HepG2 (cell line): ENCODE results near the gene CMYA5. TPM values are rescaled to one million over a fixed set of nuclear protein-coding genes. Genes with fewer than 3 reads are reported as not detected.

Experiments
- BHLHE40 ChIP-seq: IDR thresholded peaks from 2 replicates; pipeline ENCODE4 v1.6.1; 2011; ENCODE audit warnings: low read length, improper control_type of control experiment
- CBX1 ChIP-seq: IDR thresholded peaks from one replicate; pipeline ENCODE4 v1.6.1; 2016; ENCODE audit warnings: antibody characterized with exemption, low read depth
- CENPT ChIP-seq: sonication (generic); formaldehyde crosslinking; IDR thresholded peaks from 2 replicates; pipeline ENCODE4 v1.8.0; 2022; ENCODE audit warnings: low read depth, mild to moderate bottlenecking, moderate library complexity, missing genetic modification reagents
- KMT2B ChIP-seq: IDR thresholded peaks from 2 replicates; pipeline ENCODE4 v1.6.1; 2016; ENCODE audit warnings: missing genetic modification reagents, missing compliant biosample characterization
- NCOR1 ChIP-seq: fragments of 200-600 bp; sonication (generic); IDR thresholded peaks from 2 replicates; pipeline ENCODE4 v1.7.0; 2017; ENCODE audit warnings: antibody characterized with exemption, low read length, borderline replicate concordance
- SETDB1 ChIP-seq: sonication (generic); formaldehyde crosslinking; IDR thresholded peaks from 2 replicates; pipeline ENCODE4 v1.5.1; 2020; ENCODE audit warnings: missing genetic modification reagents, mild to moderate bottlenecking, borderline replicate concordance
- SOX13 ChIP-seq, 3 experiments: fragments of 450-650 bp in 1 of 3; sonication (generic) in 1 of 3; formaldehyde crosslinking in 1 of 3; IDR thresholded peaks in 2 of 3; conservative IDR thresholded peaks in 1 of 3; 2 replicates each; pipeline versions ENCODE4 v1.5.0 to v1.6.1; 2016 to 2020; ENCODE audit warnings: antibody characterized with exemption in 1 of 3, mild to moderate bottlenecking in 1 of 3, missing compliant biosample characterization in 1 of 3, missing genetic modification reagents in 1 of 3, moderate library complexity in 1 of 3
- SP140L ChIP-seq: sonication (generic); formaldehyde crosslinking; IDR thresholded peaks from 2 replicates; pipeline ENCODE4 v1.4.0; 2020; ENCODE audit warnings: missing genetic modification reagents, borderline replicate concordance
- TIGD3 ChIP-seq: sonication (generic); formaldehyde crosslinking; IDR thresholded peaks from 2 replicates; pipeline ENCODE4 v1.5.1; 2020; ENCODE audit warnings: mild to moderate bottlenecking, missing genetic modification reagents, borderline replicate concordance
- U2AF1 ChIP-seq: fragments of 200-400 bp; formaldehyde crosslinking; optimal IDR thresholded peaks from 2 replicates; pipeline ENCODE3; 2017; ENCODE audit warnings: mild to moderate bottlenecking, low read depth, low read length
- ZBTB2 ChIP-seq: sonication (generic); formaldehyde crosslinking; IDR thresholded peaks from 2 replicates; pipeline ENCODE4 v1.8.0; 2022; ENCODE audit warnings: low read depth, missing genetic modification reagents
- ZC3H4 ChIP-seq: sonication (generic); formaldehyde crosslinking; IDR thresholded peaks from 2 replicates; pipeline ENCODE4 v1.4.0; 2020; ENCODE audit warnings: missing genetic modification reagents, borderline replicate concordance
- ZNF674 ChIP-seq: sonication (generic); formaldehyde crosslinking; IDR thresholded peaks from 2 replicates; pipeline ENCODE4 v1.5.0; 2020; ENCODE audit warnings: low read depth, mild to moderate bottlenecking, missing genetic modification reagents
- polyA plus RNA-seq, 8 experiments: library from polyadenylated mRNA; depleted of rRNA in 3 of 8; stranded (reverse) in 7 of 8; unstranded in 1 of 8; fragments of >200 nt; fragmentation: Illumina TruSeq in 4 of 8; extraction: Trizol in 4 of 8; gene quantifications; 2 replicates each; pipeline versions ENCODE4 v1.2.1 to v1.2.3, GENCODE V29; 2011 to 2016; ENCODE audit warnings: low read depth in 4 of 8, missing spikeins in 1 of 8, mixed read lengths in 1 of 8; ENCODE audit not compliant: insufficient read depth in 1 of 8
- total RNA-seq, 5 experiments: library from RNA; depleted of rRNA; stranded (reverse); fragments of >200 nt; fragmentation: Illumina TruSeq; extraction: Trizol; gene quantifications; 2 replicates each; pipeline ENCODE4 v1.2.3, GENCODE V29; 2016; ENCODE audit warnings: low read depth in 1 of 5
- TF ChIP-seq, protein P1 (sequence below): sonication (generic); formaldehyde crosslinking; IDR thresholded peaks from 2 replicates; pipeline ENCODE4 v1.9.0; 2022; ENCODE audit warnings: missing genetic modification reagents, mild to moderate bottlenecking, borderline replicate concordance
- TF ChIP-seq, protein P2 (sequence below): sonication (generic); formaldehyde crosslinking; IDR thresholded peaks from 2 replicates; pipeline ENCODE4 v1.5.0; 2020; ENCODE audit warnings: mild to moderate bottlenecking, missing genetic modification reagents, borderline replicate concordance

The CMYA5 gene
- total and polyA plus RNA-seq, 2 of the 13 experiments (the other 11 are each of a cell fraction or from before 2014, with no cell fraction given), result 0.13 to 0.51 TPM

GRCh38 chr5:79754865-79755555 lies 65.4 kb downstream of the CMYA5 start (continued):
- TF ChIP-seq SOX13 (IDR thresholded peaks at IDR 0.05) (no peak), SOX13 (CRISPR knock-in tag; conservative IDR thresholded peaks at IDR 0.05 in 1 of 2, IDR thresholded peaks at IDR 0.05 in 1 of 2) (peak in 1 of 2 experiments; percentile 74; a peak in 2 of 4 replicates), ZNF674 (CRISPR knock-in tag) (no peak), ZBTB2 (CRISPR knock-in tag) (no peak), SETDB1 (no peak), KMT2B (CRISPR knock-in tag) (no peak), NCOR1 (peak; percentile 75; the same call in 1 of the 2 replicates), ZC3H4 (CRISPR knock-in tag) (no peak), U2AF1 (no peak), CBX1 (no peak), BHLHE40 (no peak), TIGD3 (CRISPR knock-in tag) (no peak), SP140L (CRISPR knock-in tag) (no peak), CENPT (CRISPR knock-in tag) (no peak)
- TF ChIP-seq, protein P1, sequence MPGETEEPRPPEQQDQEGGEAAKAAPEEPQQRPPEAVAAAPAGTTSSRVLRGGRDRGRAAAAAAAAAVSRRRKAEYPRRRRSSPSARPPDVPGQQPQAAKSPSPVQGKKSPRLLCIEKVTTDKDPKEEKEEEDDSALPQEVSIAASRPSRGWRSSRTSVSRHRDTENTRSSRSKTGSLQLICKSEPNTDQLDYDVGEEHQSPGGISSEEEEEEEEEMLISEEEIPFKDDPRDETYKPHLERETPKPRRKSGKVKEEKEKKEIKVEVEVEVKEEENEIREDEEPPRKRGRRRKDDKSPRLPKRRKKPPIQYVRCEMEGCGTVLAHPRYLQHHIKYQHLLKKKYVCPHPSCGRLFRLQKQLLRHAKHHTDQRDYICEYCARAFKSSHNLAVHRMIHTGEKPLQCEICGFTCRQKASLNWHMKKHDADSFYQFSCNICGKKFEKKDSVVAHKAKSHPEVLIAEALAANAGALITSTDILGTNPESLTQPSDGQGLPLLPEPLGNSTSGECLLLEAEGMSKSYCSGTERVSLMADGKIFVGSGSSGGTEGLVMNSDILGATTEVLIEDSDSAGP (CRISPR knock-in tag), result no peak
- TF ChIP-seq, protein P2, sequence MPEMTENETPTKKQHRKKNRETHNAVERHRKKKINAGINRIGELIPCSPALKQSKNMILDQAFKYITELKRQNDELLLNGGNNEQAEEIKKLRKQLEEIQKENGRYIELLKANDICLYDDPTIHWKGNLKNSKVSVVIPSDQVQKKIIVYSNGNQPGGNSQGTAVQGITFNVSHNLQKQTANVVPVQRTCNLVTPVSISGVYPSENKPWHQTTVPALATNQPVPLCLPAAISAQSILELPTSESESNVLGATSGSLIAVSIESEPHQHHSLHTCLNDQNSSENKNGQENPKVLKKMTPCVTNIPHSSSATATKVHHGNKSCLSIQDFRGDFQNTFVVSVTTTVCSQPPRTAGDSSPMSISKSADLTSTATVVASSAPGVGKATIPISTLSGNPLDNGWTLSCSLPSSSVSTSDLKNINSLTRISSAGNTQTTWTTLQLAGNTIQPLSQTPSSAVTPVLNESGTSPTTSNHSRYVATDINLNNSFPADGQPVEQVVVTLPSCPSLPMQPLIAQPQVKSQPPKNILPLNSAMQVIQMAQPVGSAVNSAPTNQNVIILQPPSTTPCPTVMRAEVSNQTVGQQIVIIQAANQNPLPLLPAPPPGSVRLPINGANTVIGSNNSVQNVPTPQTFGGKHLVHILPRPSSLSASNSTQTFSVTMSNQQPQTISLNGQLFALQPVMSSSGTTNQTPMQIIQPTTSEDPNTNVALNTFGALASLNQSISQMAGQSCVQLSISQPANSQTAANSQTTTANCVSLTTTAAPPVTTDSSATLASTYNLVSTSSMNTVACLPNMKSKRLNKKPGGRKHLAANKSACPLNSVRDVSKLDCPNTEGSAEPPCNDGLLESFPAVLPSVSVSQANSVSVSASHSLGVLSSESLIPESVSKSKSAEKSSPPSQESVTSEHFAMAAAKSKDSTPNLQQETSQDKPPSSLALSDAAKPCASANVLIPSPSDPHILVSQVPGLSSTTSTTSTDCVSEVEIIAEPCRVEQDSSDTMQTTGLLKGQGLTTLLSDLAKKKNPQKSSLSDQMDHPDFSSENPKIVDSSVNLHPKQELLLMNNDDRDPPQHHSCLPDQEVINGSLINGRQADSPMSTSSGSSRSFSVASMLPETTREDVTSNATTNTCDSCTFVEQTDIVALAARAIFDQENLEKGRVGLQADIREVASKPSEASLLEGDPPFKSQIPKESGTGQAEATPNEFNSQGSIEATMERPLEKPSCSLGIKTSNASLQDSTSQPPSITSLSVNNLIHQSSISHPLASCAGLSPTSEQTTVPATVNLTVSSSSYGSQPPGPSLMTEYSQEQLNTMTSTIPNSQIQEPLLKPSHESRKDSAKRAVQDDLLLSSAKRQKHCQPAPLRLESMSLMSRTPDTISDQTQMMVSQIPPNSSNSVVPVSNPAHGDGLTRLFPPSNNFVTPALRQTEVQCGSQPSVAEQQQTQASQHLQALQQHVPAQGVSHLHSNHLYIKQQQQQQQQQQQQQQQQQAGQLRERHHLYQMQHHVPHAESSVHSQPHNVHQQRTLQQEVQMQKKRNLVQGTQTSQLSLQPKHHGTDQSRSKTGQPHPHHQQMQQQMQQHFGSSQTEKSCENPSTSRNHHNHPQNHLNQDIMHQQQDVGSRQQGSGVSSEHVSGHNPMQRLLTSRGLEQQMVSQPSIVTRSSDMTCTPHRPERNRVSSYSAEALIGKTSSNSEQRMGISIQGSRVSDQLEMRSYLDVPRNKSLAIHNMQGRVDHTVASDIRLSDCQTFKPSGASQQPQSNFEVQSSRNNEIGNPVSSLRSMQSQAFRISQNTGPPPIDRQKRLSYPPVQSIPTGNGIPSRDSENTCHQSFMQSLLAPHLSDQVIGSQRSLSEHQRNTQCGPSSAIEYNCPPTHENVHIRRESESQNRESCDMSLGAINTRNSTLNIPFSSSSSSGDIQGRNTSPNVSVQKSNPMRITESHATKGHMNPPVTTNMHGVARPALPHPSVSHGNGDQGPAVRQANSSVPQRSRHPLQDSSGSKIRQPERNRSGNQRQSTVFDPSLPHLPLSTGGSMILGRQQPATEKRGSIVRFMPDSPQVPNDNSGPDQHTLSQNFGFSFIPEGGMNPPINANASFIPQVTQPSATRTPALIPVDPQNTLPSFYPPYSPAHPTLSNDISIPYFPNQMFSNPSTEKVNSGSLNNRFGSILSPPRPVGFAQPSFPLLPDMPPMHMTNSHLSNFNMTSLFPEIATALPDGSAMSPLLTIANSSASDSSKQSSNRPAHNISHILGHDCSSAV (CRISPR knock-in tag), result no peak
